ENCODE results near the gene PAK2.
"Not testable (repeated sequence)": the region's sequence is repeated elsewhere in the genome, so short reads cannot be mapped to it uniquely, and the experiment has no call there.

PAK2 gene

DNA sequence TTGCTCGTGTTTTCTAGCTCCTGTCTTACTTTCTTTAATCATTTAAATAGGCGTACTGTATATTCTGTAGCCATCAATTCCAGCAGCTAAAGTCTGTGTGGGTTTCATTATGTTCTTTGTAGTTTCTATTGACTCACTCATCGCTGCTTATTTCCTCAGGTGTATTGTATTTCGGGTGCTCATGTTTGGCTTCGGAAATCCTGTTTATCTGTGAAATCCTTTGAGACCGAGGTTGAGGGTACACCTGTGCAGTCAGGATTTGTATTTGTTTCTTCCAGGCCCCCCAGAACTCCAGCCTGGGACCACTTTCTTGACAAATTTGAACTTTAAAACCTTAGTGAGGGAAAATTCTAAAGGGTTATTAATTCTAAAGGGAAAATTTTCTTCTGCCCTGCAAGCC is 2.0 kb upstream of the PAK2 start:
- no peak for DNase-seq

GRCh38 chr3:196740481-196741248 is 1.0 kb downstream of the PAK2 start:
- DNase-seq, result peak; percentile 45

GRCh38 chr3:196741249-196741889 is 1.7 kb downstream of the PAK2 start:
- no peak for DNase-seq

GRCh38 chr3:196743569-196743968 is 3.9 kb downstream of the PAK2 start:
- DNase-seq, result not testable (repeated sequence)

DNA sequence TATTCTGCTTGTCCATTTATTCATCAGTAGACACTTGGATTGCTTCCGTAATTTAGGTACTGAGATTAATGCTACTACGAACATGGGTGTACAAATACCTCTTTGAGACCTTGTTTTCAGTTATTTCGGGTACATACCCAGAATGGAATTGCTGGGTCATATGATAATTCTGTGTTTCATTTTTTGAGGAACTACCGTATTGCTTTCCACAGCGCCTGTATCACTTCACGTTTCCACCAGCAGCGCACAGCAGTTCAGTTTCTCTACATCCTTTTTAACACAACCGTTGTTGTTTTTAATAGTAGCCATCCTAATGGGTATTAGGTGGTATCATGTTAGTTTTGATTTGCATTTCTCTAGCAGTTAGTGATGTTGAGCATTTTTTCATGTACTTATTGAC is 9.5 kb downstream of the PAK2 start:
- no peak for DNase-seq

DNA sequence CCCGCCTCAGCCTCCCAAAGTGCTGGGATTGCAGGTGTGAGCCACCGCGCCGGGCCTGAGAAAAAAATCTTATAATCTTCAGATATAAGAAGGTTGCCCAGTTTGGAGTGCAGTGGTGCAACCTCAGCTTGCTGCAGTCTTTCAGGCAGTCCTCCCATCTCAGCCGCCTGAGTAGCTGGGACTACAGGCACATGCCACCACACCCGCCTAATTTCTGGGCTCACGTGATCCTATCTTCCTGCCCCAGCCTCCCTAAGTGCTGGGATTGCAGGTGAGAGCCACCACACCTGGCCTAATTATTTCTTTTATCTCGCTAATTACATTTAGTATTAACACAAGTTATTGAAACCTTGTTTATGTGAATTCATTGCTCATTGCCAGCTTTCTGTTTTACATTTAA is 13.5 kb downstream of the PAK2 start:
- no peak for DNase-seq

- no peak for DNase-seq
Observed at GRCh38 chr3:196754091-196754981, 14.7 kb downstream of the PAK2 start.

GRCh38 chr3:196756732-196757131 is 17.1 kb downstream of the PAK2 start:
- no peak for DNase-seq

GRCh38 chr3:196757876-196758739 is 18.5 kb downstream of the PAK2 start:
- DNase-seq, result no peak

GRCh38 chr3:196763179-196763578 is 23.5 kb downstream of the PAK2 start:
- no peak for DNase-seq

GRCh38 chr3:196765454-196765853 is 25.8 kb downstream of the PAK2 start:
- no peak for DNase-seq

- no peak for DNase-seq
Observed at GRCh38 chr3:196771067-196771466, 31.4 kb downstream of the PAK2 start.

GRCh38 chr3:196772102-196772501 is 32.4 kb downstream of the PAK2 start:
- DNase-seq, result no peak

GRCh38 chr3:196772897-196773296 is 33.2 kb downstream of the PAK2 start:
- no peak for DNase-seq

- no peak for DNase-seq
Observed at GRCh38 chr3:196774191-196774820, 34.6 kb downstream of the PAK2 start.

GRCh38 chr3:196774848-196775422 is 35.3 kb downstream of the PAK2 start:
- DNase-seq, result no peak

- no peak for DNase-seq
Observed at GRCh38 chr3:196775938-196776337, 36.3 kb downstream of the PAK2 start.

- no peak for DNase-seq
Observed at GRCh38 chr3:196777836-196778235, 38.2 kb downstream of the PAK2 start.

- no peak for DNase-seq
Observed at GRCh38 chr3:196778755-196779154, 39.1 kb downstream of the PAK2 start.

DNA sequence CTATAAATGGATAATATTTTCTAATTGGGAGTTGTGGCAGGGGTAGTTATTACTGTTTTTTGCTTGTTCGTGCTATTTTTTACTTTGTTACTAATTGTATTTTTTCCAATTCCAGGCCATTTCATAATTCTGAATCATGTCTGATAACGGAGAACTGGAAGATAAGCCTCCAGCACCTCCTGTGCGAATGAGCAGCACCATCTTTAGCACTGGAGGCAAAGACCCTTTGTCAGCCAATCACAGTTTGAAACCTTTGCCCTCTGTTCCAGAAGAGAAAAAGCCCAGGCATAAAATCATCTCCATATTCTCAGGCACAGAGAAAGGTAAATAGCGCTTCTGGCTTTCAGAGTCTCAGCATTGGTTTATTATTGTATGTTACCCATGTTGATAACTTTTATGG is 42.9 kb downstream of the PAK2 start:
- DNase-seq, result no peak

DNA sequence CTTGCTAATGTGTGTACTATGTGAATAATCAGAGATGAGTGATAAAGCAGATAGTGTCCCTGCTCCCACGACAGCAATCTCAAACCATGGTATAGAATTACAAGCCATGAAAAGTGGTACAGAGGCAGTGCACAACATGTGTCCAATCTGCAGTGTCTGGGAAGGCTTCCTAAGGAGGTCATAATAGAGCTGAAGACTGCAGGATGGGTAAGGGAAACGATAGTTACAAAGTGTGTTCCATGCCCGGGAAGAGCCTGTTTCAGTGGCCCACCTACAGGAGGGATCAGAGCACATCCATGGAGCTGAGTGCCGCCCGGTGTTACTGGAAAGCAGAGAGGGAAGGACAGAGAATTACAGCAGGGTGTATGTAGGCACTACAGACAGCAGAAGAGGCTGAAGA is 48.9 kb downstream of the PAK2 start:
- no peak for DNase-seq

DNA sequence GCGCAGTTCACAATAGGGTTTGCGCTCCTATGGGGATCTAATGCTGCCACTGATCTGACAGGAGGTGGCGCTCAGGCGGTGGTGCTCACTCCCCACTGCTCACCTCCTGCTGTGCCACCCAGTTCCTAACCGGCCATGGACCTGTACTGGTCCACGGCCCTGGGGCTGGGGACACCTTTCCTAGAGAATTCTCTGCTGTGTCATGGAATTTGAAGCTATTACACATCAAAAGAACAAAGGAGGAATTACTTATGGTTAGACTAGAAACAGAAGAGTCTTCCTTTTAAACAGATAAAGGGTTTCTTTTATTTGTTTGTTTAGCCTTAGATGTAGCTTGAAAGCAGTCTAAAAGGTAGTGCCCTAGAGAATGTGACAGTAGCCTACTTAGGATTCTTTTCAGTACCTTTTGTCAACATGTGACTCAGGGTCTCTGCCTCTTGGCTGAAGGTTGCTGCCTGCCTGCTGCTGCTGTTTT is 50.3 kb downstream of the PAK2 start:
- no peak for DNase-seq

Measured in activated naive CD4-positive, alpha-beta T cell treated with anti-CD3 and anti-CD28 coated beads, Interleukin-2, amount 50 U/mL, for 16 hours (primary cell).